Testis (tissue), 3 donors: ENCODE data around the gene PRPS1L1. TPM values are rescaled to one million over a fixed set of nuclear protein-coding genes. Genes with fewer than 3 reads are reported as not detected.

Experiments
- DNase-seq: peaks from one replicate; pipeline ENCODE4 v3.0.0-alpha.2; 2019
- H3K27ac ChIP-seq, 2 donors: fragments of 200-600 bp; sonication (generic); one replicate each; pipeline ENCODE4 v1.5.1; 2019
- H3K27me3 ChIP-seq: fragments of 200-600 bp; sonication (generic); one replicate; pipeline ENCODE4 v1.5.1; 2019
- H3K36me3 ChIP-seq: fragments of 200-600 bp; sonication (generic); one replicate; pipeline ENCODE4 v1.5.1; 2017; ENCODE audit warnings: low read depth; ENCODE audit errors: missing control alignments
- H3K4me1 ChIP-seq: fragments of 200-600 bp; sonication (generic); one replicate; pipeline ENCODE4 v1.5.1; 2019
- H3K4me3 ChIP-seq, 2 donors: fragments of 200-600 bp; sonication (generic); one replicate each; pipeline ENCODE4 v1.5.1; 2017 to 2019
- H3K9me3 ChIP-seq: fragments of 200-600 bp; sonication (generic); one replicate; pipeline ENCODE4 v1.5.1; 2017
- POLR2A ChIP-seq: fragments of 450-650 bp; IDR thresholded peaks from one replicate; pipeline ENCODE4 v1.6.1; 2017; ENCODE audit warnings: antibody characterized with exemption, mild to moderate bottlenecking, moderate library complexity
- WGBS, 2 donors: methylation state at CpG; one replicate each; pipeline ENCODE4 v1.1.5; 2018; 5-methylcytosine and 5-hydroxymethylcytosine counted together
- intact Hi-C: fragments of 100-400 bp; cut with DNase I; formaldehyde crosslinking; loops from one replicate; pipeline ENCODE4 v1.15.1; 2023; ENCODE audit warnings: low total_unique reads
- polyA plus RNA-seq: library from polyadenylated mRNA; stranded (reverse); fragments of 350-450 nt; fragmentation: Illumina TruSeq; extraction: RNeasy Lipid Tissue Mini Kit (QIAGEN cat#74804); gene quantifications from one replicate; pipeline ENCODE4 v1.2.3, GENCODE V29; 2014; ENCODE audit warnings: low read depth, low replicate concordance; ENCODE audit not compliant: insufficient read depth
- total RNA-seq, 2 donors: library from RNA; depleted of rRNA; stranded (reverse); fragments of >200 nt; gene quantifications; one replicate each; pipeline ENCODE4 v1.2.3, GENCODE V29; 2016
- TF ChIP-seq, protein P1 (sequence below), 3 experiments: fragments of 450-650 bp in 2 of 3; fragments of 200-600 bp in 1 of 3; sonication (generic) in 1 of 3; IDR thresholded peaks; one replicate each; pipeline ENCODE4 v1.5.1; 2016 to 2019; ENCODE audit warnings: antibody characterized with exemption in 3 of 3, mild to moderate bottlenecking in 2 of 3, moderate library complexity in 1 of 3

The PRPS1L1 gene
- total and polyA plus RNA-seq, 3 donors from 2014 or later, result 12.7 to 84.5 (median 18.6) TPM

DNA sequence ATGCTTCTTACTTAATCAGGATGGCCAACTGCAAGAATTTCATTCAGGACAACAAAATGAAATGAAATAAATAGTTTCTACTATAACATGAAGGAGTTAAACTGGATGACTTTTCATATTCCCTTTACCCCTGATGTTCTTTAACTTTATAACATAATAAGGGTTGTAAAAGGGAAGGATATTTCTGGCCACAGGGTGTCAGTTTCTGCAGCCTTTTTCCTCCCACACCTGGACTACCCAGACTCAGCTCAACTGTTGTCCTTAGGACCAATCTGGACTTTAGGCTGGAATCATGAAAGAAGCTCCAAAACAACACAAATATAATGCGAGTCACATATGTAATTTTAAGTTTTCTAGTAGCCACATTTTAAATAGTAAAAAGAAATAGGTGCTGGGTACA lies 43.4 kb downstream of the PRPS1L1 start:
- intact Hi-C loops, result no loop called here
- Histone ChIP-seq H3K27me3 (no peaks in the 10 kb centered on the region), H3K9me3 (no peaks in the 10 kb centered on the region), H3K36me3 (no peaks in the 10 kb centered on the region), H3K4me3 (no peak overlapping the region), H3K27ac (no peak overlapping the region), H3K4me1 (no peaks in the 10 kb centered on the region)
- WGBS, 2 donors, result 81 to 93% methylated on average over 1 of the region's 1 CpG
- DNase-seq, result no peak
- TF ChIP-seq, protein P1, sequence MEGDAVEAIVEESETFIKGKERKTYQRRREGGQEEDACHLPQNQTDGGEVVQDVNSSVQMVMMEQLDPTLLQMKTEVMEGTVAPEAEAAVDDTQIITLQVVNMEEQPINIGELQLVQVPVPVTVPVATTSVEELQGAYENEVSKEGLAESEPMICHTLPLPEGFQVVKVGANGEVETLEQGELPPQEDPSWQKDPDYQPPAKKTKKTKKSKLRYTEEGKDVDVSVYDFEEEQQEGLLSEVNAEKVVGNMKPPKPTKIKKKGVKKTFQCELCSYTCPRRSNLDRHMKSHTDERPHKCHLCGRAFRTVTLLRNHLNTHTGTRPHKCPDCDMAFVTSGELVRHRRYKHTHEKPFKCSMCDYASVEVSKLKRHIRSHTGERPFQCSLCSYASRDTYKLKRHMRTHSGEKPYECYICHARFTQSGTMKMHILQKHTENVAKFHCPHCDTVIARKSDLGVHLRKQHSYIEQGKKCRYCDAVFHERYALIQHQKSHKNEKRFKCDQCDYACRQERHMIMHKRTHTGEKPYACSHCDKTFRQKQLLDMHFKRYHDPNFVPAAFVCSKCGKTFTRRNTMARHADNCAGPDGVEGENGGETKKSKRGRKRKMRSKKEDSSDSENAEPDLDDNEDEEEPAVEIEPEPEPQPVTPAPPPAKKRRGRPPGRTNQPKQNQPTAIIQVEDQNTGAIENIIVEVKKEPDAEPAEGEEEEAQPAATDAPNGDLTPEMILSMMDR (IDR thresholded peaks at IDR 0.05), result no peak
- TF ChIP-seq POLR2A, result no peak

DNA sequence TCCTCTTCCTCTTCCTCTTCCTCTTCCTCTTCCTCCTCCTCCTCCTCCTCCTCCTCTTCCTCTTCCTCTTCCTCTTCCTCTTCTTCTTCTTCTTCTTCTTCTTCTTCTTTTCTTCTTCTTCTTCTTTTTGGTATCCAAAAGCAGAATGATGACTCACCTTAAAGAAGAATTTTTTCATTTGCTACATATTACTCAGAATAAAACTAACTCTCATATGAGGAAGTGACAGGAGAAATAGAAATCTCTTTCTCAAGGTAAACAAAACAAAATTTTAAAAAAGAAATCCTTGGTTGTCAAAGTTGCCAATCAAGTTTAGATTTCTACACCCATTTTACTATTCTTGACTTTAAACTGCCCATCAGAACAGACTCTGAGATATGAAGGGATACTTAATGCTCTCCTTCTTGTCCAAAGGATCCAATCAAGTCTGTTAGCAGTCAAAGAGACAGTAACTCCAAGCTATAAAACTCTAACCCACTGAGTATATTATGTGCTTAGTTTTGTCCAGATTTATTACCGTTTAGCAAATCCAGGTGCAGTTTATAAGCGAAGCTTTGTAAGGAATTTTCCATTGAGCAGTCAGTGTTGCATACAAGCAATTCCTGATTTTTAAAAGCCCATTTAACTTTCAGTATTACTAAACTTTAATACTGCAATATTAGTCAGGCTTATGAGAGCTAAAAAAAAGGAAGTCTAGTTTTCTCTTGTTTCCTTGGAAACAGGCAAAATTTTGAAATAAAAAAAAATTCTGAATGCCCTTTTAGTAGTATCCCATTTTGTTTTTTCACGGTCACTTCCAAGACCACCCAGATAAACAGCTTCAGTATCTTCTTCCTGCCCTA lies 44.2 kb downstream of the PRPS1L1 start:
- Histone ChIP-seq H3K27me3 (no peaks in the 10 kb centered on the region), H3K36me3 (no peaks in the 10 kb centered on the region), H3K27ac (no peak overlapping the region), H3K4me1 (no peaks in the 10 kb centered on the region), H3K4me3 (no peak overlapping the region), H3K9me3 (no peaks in the 10 kb centered on the region)
- 72 to 76% methylated on average over 3 of the region's 3 CpGs for WGBS, 2 donors
- no peak for DNase-seq
- intact Hi-C loops, result no loop called here
- no peak for TF ChIP-seq POLR2A
- TF ChIP-seq, protein P1 (IDR thresholded peaks at IDR 0.05), result no peak

DNA sequence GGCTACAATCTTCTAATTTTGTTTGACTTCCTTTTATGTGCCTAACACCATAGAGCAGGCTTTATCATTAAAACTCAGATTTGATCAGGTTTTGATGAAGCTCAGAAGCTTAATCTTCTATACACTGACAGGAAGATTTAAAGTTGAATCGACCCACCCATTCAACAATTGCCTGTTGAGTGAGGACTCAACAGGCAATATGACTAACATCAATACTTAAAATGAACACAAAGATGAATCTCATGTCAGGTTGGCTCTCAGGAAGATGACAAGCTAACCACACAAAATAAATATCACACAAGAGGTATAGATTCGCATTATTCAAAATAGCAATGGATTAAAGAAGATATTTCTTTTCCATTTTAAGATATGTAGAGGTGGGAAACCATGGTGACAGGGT lies 50.7 kb downstream of the PRPS1L1 start:
- no peak overlapping the region for H3K4me3 ChIP-seq
- intact Hi-C loops, result no loop called here
- no peak for DNase-seq
- no peaks in the 10 kb centered on the region for H3K4me1 ChIP-seq
- H3K27me3 ChIP-seq, result no peaks in the 10 kb centered on the region
- TF ChIP-seq, protein P1 (IDR thresholded peaks at IDR 0.05), result no peak
- TF ChIP-seq POLR2A, result no peak
- 41 to 76% methylated on average over 2 of the region's 2 CpGs for WGBS, 2 donors
- H3K27ac ChIP-seq, result no peak overlapping the region
- H3K36me3 ChIP-seq, result no peaks in the 10 kb centered on the region
- H3K9me3 ChIP-seq, result no peaks in the 10 kb centered on the region

Other genes with a start within 250 kb of the PRPS1L1 start
- 10 to 100 TPM; 61.8 to 73.5 TPM for gene SNX13, start 87.4 kb downstream of the PRPS1L1 start, total RNA-seq
- gene SNX13, start 87.4 kb downstream of the PRPS1L1 start, polyA plus RNA-seq, result 37.0 TPM